Measurements from ENCODE around the gene HLCS.

DNA sequence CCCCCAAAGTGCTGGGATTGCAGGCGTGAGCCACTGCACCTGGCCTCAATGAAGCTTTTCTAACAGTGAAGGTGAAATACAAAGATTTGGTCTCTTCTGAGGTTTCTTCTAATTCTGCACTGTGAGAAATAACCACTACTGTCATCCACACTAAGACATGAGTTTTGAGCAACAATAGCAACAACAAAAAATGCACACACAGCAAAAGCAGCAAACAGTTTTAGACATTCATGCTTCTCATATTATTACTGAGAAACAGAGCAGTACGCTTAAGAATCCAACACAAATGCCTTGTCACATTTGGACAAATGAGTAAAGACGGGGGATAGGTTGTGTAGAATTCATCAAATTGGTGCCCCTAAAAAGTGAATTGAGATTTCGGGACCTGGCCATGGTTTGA lies 151.2 kb downstream of the HLCS start:
- TF ChIP-seq POLR2AphosphoS5 (IDR thresholded peaks at IDR 0.05) (no peak), POLR2A (IDR thresholded peaks at IDR 0.05) (no peak)
- TF ChIP-seq, protein P1, sequence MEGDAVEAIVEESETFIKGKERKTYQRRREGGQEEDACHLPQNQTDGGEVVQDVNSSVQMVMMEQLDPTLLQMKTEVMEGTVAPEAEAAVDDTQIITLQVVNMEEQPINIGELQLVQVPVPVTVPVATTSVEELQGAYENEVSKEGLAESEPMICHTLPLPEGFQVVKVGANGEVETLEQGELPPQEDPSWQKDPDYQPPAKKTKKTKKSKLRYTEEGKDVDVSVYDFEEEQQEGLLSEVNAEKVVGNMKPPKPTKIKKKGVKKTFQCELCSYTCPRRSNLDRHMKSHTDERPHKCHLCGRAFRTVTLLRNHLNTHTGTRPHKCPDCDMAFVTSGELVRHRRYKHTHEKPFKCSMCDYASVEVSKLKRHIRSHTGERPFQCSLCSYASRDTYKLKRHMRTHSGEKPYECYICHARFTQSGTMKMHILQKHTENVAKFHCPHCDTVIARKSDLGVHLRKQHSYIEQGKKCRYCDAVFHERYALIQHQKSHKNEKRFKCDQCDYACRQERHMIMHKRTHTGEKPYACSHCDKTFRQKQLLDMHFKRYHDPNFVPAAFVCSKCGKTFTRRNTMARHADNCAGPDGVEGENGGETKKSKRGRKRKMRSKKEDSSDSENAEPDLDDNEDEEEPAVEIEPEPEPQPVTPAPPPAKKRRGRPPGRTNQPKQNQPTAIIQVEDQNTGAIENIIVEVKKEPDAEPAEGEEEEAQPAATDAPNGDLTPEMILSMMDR (IDR thresholded peaks at IDR 0.05): no peak

All from prostate gland (tissue), 2 donors.